Tibial artery (tissue), 4 donors: ENCODE results near the gene TSPO.

Experiments
- DNase-seq, 2 donors: peaks; one replicate each; pipeline ENCODE4 v3.0.0-alpha.2; 2019
- H3K27ac ChIP-seq, 2 donors: fragments of 200-600 bp; sonication (generic) in 1 of 2; 1 replicate in 1 of 2; 2 replicates in 1 of 2; pipeline ENCODE4 v1.5.1; 2018 to 2019; ENCODE audit warnings: mild to moderate bottlenecking in 1 of 2
- H3K27me3 ChIP-seq, 2 donors: fragments of 200-600 bp; sonication (generic) in 1 of 2; one replicate each; pipeline versions ENCODE4 v1.5.1 to v1.6.0; 2016 to 2019
- H3K36me3 ChIP-seq, 3 donors: fragments of 200-600 bp; sonication (generic) in 2 of 3; one replicate each; pipeline ENCODE4 v1.5.1; 2016 to 2019; ENCODE audit warnings: mild to moderate bottlenecking in 2 of 3
- H3K4me1 ChIP-seq, 4 donors: fragments of 200-600 bp; sonication (generic) in 2 of 4; 1 replicate in 3 of 4; 2 replicates in 1 of 4; pipeline ENCODE4 v1.5.1; 2016 to 2019
- H3K4me3 ChIP-seq, 2 donors: fragments of 200-600 bp; sonication (generic) in 1 of 2; 1 replicate in 1 of 2; 2 replicates in 1 of 2; pipeline ENCODE4 v1.5.1; 2018 to 2019; ENCODE audit warnings: mild to moderate bottlenecking in 2 of 2
- H3K9me3 ChIP-seq, 3 donors: fragments of 200-600 bp; sonication (generic) in 1 of 3; one replicate each; pipeline ENCODE4 v1.5.1; 2016 to 2019
- intact Hi-C: fragments of 100-400 bp; cut with DNase I; formaldehyde crosslinking; loops from one replicate; pipeline ENCODE4 v1.15.0; 2023; ENCODE audit warnings: low total_unique reads
- TF ChIP-seq, protein P1 (sequence below), 2 experiments: fragments of 200-600 bp in 1 of 2; fragments of 450-650 bp in 1 of 2; IDR thresholded peaks; one replicate each; pipeline ENCODE4 v1.5.1; 2017 to 2019; ENCODE audit warnings: antibody characterized with exemption in 2 of 2, mild to moderate bottlenecking in 1 of 2, moderate library complexity in 1 of 2

TSPO gene

DNA sequence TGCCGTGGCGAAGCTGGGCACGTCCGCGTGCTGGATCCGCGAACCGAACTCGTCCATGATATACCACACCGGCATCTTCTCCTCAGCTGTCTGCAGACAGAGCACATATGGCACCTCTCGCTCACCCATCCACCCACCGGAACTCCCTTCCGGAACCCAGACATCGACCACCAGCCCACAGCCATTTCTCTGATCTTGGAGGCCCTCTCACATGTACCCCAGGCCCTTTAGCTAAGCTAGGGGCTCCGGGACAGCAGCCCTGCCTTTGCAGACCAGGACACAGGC, 28.5 kb downstream of the TSPO start:
- no peak overlapping the region for H3K4me3 ChIP-seq
- H3K27me3 ChIP-seq, result no peaks in the 10 kb centered on the region
- no peaks in the 10 kb centered on the region for H3K9me3 ChIP-seq
- TF ChIP-seq, protein P1, sequence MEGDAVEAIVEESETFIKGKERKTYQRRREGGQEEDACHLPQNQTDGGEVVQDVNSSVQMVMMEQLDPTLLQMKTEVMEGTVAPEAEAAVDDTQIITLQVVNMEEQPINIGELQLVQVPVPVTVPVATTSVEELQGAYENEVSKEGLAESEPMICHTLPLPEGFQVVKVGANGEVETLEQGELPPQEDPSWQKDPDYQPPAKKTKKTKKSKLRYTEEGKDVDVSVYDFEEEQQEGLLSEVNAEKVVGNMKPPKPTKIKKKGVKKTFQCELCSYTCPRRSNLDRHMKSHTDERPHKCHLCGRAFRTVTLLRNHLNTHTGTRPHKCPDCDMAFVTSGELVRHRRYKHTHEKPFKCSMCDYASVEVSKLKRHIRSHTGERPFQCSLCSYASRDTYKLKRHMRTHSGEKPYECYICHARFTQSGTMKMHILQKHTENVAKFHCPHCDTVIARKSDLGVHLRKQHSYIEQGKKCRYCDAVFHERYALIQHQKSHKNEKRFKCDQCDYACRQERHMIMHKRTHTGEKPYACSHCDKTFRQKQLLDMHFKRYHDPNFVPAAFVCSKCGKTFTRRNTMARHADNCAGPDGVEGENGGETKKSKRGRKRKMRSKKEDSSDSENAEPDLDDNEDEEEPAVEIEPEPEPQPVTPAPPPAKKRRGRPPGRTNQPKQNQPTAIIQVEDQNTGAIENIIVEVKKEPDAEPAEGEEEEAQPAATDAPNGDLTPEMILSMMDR (IDR thresholded peaks at IDR 0.05), result no peak
- intact Hi-C loops, result no loop called here
- H3K27ac ChIP-seq, result no peak overlapping the region
- peaks cover 23 to 75% (median 39%) of the 10 kb centered on the region in 3 donors for H3K36me3 ChIP-seq
- no peak for DNase-seq
- peaks cover 0 to 7% (median under 1%) of the 10 kb centered on the region in 4 donors for H3K4me1 ChIP-seq

DNA sequence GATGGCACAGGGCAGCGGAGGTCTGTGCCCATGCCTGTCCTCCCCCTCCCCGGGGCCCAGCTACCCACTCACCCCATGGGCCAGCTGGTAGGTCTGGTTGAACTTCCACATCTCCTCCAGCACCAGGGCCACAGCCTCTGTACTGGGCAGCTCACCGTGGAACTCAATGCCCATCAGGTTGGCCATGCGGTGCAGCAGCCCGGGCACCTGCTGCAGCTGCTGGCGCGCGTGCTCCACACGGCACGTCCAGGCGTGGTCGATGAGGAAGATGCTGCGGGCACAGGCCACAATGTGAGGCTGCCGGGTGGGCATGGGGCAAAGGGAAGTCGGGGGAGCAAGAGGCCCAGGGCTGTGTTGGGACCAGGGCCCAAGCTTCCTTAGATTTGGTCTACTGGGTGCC, 29.3 kb downstream of the TSPO start:
- TF ChIP-seq, protein P1 (IDR thresholded peaks at IDR 0.05), result no peak
- H3K36me3 ChIP-seq, result peaks cover 22 to 67% (median 32%) of the 10 kb centered on the region in 3 donors
- no peak overlapping the region for H3K4me3 ChIP-seq
- DNase-seq, result no peak
- no peaks in the 10 kb centered on the region for H3K27me3 ChIP-seq
- no peak overlapping the region for H3K27ac ChIP-seq
- H3K9me3 ChIP-seq, result no peaks in the 10 kb centered on the region
- H3K4me1 ChIP-seq, result peaks cover 0 to 14% (median 7%) of the 10 kb centered on the region in 4 donors
- intact Hi-C loops, result no loop called here

DNA sequence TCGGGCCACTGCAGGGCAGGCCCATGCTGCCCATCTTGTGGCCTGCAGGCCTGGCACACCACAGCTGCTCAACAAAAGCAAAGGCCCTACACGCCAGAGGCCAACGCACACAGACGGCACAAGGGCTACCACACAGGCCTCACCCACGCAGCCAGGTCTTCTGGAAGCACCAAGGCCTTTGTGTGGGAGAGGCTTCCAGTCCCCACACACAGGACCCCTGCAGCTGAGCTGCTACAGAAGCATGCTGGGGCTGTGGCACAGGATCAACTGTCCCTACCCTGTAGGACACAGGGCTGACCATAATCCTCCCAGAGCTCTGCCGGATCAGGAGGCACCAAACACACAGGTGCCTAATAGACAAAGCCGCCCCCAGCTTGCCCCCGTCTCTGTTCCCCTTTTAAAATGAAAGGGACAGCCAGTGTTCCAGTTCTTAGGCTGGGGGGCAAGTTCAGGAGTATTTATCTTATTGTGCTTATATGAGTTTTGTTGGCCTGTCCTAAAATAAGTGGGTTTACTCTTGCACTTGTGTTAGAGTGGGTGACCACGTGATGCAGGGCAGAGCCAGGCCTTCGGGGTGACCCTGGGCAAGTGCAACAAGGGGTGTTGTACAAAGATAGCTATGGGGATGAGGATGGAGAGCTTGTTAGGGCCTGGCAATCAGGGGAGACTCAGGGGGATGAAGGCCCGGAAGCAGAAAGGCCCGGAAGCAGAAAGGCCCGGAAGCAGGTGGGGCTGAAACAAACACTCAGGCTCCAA, 30.1 kb downstream of the TSPO start:
- Histone ChIP-seq H3K4me3 (no peak overlapping the region), H3K27me3 (no peaks in the 10 kb centered on the region), H3K27ac (no peak overlapping the region), H3K4me1 (peaks cover 0 to 18% (median 15%) of the 10 kb centered on the region in 4 donors), H3K9me3 (no peaks in the 10 kb centered on the region), H3K36me3 (peaks cover 22 to 59% (median 32%) of the 10 kb centered on the region in 3 donors)
- no peak for DNase-seq
- intact Hi-C loops, result no loop called here
- TF ChIP-seq, protein P1 (IDR thresholded peaks at IDR 0.05), result no peak

DNA sequence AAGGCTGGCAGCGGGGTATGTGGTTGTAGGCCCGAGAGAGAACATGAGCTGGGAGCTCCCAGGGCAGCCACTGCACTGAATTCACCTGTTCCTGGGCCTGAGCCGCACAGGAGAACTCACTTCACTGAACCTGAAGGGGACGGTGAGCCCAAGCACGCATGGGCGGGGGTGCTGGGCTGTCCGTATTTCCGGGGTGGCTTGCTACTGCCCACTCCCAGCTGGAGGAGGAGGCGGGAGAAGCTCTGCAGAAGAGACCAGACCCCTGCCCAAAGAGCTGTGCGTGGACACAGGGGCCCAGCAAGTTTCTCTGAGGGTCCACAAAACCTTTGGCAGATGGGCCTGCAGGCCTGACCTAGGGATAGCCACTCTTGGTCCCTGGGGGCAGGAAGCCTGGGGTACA, 30.8 kb downstream of the TSPO start:
- no peaks in the 10 kb centered on the region for H3K27me3 ChIP-seq
- H3K27ac ChIP-seq, result no peak overlapping the region
- peaks cover 0 to 18% (median 15%) of the 10 kb centered on the region in 4 donors for H3K4me1 ChIP-seq
- peaks cover 22 to 54% (median 32%) of the 10 kb centered on the region in 3 donors for H3K36me3 ChIP-seq
- H3K4me3 ChIP-seq, result no peak overlapping the region
- TF ChIP-seq, protein P1 (IDR thresholded peaks at IDR 0.05), result no peak
- no peak for DNase-seq
- H3K9me3 ChIP-seq, result no peaks in the 10 kb centered on the region
- intact Hi-C loops, result no loop called here

DNA sequence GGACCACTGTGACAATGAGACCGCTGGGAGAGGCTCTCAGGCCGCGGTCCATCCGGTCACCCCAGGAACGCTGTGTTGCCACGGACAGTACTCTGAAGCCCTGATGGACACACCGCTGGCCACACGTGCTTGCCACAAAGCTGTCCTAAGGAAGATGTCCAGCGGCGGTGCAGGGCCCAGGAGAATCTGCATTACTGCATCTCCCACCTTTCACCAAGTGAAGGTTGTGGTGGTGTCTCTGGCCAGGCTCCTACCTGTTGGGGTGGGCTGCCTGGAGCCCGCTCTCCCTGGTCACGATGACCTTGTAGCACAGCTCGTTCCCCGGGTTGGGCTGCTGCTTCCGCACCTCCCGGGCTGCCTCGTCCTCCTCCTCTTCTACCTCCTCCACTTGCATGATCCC, 31.4 kb downstream of the TSPO start:
- Histone ChIP-seq H3K4me1 (peaks cover 0 to 18% (median 16%) of the 10 kb centered on the region in 4 donors), H3K36me3 (peaks cover 22 to 48% (median 32%) of the 10 kb centered on the region in 3 donors), H3K27ac (no peak overlapping the region), H3K4me3 (no peak overlapping the region), H3K27me3 (no peaks in the 10 kb centered on the region), H3K9me3 (no peaks in the 10 kb centered on the region)
- TF ChIP-seq, protein P1 (IDR thresholded peaks at IDR 0.05), result no peak
- no peak for DNase-seq
- intact Hi-C loops, result no loop called here
